GM12878 (cell line): ENCODE results near the gene PQBP1. TPM values are rescaled to one million over a fixed set of nuclear protein-coding genes. Genes with fewer than 3 reads are reported as not detected.

Experiments used
- ATAC-seq: fragments of 200-7000 bp; cut with Tn5 transposase; 3 replicates; pipeline ENCODE4 v1.9.1; 2020; ENCODE audit warnings: mild to moderate bottlenecking, moderate library complexity
- BruUV-seq: library from RNA; stranded (reverse); fragments of 400-500 nt; replicated peaks from 2 replicates; lab custom pipeline; 2021; lab: Mats Ljungman, UMichigan
- CTCF ChIA-PET: fragments of 300-600 bp; sonication (Branson Sonifier 250); formaldehyde crosslinking; extraction: SDS; loops from one replicate; lab custom pipeline; 2021; ENCODE audit warnings: inconsistent platforms; lab: Yijun Ruan, JAX
- POLR2A ChIA-PET: fragments of 350-600 bp; formaldehyde crosslinking; extraction: SDS; loops from one replicate; lab custom pipeline; 2021; ENCODE audit warnings: inconsistent platforms; lab: Charles Lee
- RAD21 ChIA-PET: fragments of 300-600 bp; sonication (Branson Sonifier 250); formaldehyde crosslinking; loops from one replicate; lab custom pipeline; 2023; ENCODE audit warnings: antibody characterized with exemption; ENCODE audit not compliant: unreplicated experiment; lab: Charles Lee
- SMC1A ChIA-PET: fragments of 300-600 bp; sonication (Branson Sonifier 250); formaldehyde crosslinking; loops from one replicate; lab custom pipeline; 2023; ENCODE audit not compliant: unreplicated experiment, uncharacterized antibody; lab: Charles Lee
- DNase-seq: peaks from one replicate; pipeline ENCODE4 v3.0.0-alpha.2; 2011; ENCODE audit warnings: low read depth, low spot score
- FAIRE-seq: peaks from 3 replicates; lab custom pipeline; 2011; peaks lifted over from hg19 to GRCh38; lab: Jason Lieb, UNC
- H2AFZ ChIP-seq: 2 replicates; pipeline ENCODE4 v1.6.0; 2011; ENCODE audit warnings: low read depth, low read length, control low read depth; ENCODE audit not compliant: control insufficient read depth
- H3K27ac ChIP-seq: 2 replicates; pipeline ENCODE4 v1.5.1; 2011; ENCODE audit warnings: control low read depth; ENCODE audit not compliant: control insufficient read depth, insufficient read depth
- H3K27me3 ChIP-seq, 2 experiments: replicated peaks in 1 of 2; 2 replicates each; pipeline versions ENCODE4 v1.6.0 to v1.6.1; 2011; ENCODE audit warnings: low read length in 1 of 2; ENCODE audit not compliant: control insufficient read depth in 2 of 2, insufficient read depth in 2 of 2
- H3K36me3 ChIP-seq, 2 experiments: 2 replicates each; pipeline ENCODE4 v1.5.1; 2011; ENCODE audit warnings: low read length in 1 of 2; ENCODE audit not compliant: control insufficient read depth in 2 of 2, insufficient read depth in 2 of 2
- H3K4me1 ChIP-seq: 2 replicates; pipeline ENCODE4 v1.6.1; 2011; ENCODE audit warnings: mild to moderate bottlenecking, low read length, moderate library complexity, mixed read lengths; ENCODE audit not compliant: control insufficient read depth, insufficient read depth
- H3K4me2 ChIP-seq: 2 replicates; pipeline ENCODE4 v1.6.0; 2011; ENCODE audit warnings: control low read depth; ENCODE audit not compliant: control insufficient read depth, insufficient read depth
- H3K4me3 ChIP-seq: fragments of 200-600 bp; sonication (generic); 2 replicates; pipeline ENCODE4 v1.5.1; 2016
- H3K79me2 ChIP-seq: 2 replicates; pipeline ENCODE4 v1.6.0; 2011; ENCODE audit warnings: low read length; ENCODE audit not compliant: control insufficient read depth, insufficient read depth
- H3K9ac ChIP-seq: 2 replicates; pipeline ENCODE4 v1.8.0; 2011; ENCODE audit warnings: low read length, control low read depth, mixed read lengths; ENCODE audit not compliant: control insufficient read depth, insufficient read depth
- H3K9me3 ChIP-seq: replicated peaks from 3 replicates; pipeline ENCODE4 v1.5.1; 2011; ENCODE audit warnings: mild to moderate bottlenecking, low read length; ENCODE audit not compliant: control insufficient read depth, insufficient read depth
- H4K20me1 ChIP-seq: 2 replicates; pipeline ENCODE4 v1.6.0; 2011; ENCODE audit not compliant: control insufficient read depth, insufficient read depth
- CEBPB ChIP-seq, 2 experiments: fragments of 150-350 bp in 1 of 2; IDR thresholded peaks; 2 replicates each; pipeline ENCODE4 v1.6.1; 2012 to 2014; ENCODE audit warnings: low read depth in 2 of 2, low read length in 2 of 2, borderline replicate concordance in 1 of 2, inconsistent platforms in 1 of 2
- E2F8 ChIP-seq: fragments of 450-650 bp; IDR thresholded peaks from 2 replicates; pipeline ENCODE4 v1.6.1; 2018; ENCODE audit warnings: mild to moderate bottlenecking, low read depth, moderate library complexity; ENCODE audit not compliant: partially characterized antibody
- EZH2 ChIP-seq: IDR thresholded peaks from 2 replicates; pipeline ENCODE4 v1.6.1; 2012; ENCODE audit warnings: low read depth, mild to moderate bottlenecking, control low read depth, inconsistent platforms, low read length, borderline replicate concordance; ENCODE audit not compliant: control insufficient read depth
- KDM1A ChIP-seq: fragments of 200-600 bp; sonication (generic); IDR thresholded peaks from 2 replicates; pipeline ENCODE4 v1.6.1; 2016; ENCODE audit warnings: borderline replicate concordance
- MTA2 ChIP-seq: fragments of 450-650 bp; IDR thresholded peaks from 2 replicates; pipeline ENCODE4 v1.6.1; 2016; ENCODE audit warnings: low read depth, mild to moderate bottlenecking, moderate library complexity
- MXI1 ChIP-seq: fragments of 150-350 bp; IDR thresholded peaks from 2 replicates; pipeline ENCODE4 v1.6.1; 2011; ENCODE audit warnings: low read depth, mild to moderate bottlenecking, inconsistent platforms, low read length, improper control_type of control experiment
- NFXL1 ChIP-seq: fragments of 450-650 bp; IDR thresholded peaks from 2 replicates; pipeline ENCODE4 v1.6.1; 2017; ENCODE audit warnings: antibody characterized with exemption, mild to moderate bottlenecking, borderline replicate concordance
- POLR2A ChIP-seq: IDR thresholded peaks from 2 replicates; pipeline ENCODE4 v1.6.1; 2011; ENCODE audit warnings: low read depth, mild to moderate bottlenecking, low read length
- RUNX3 ChIP-seq: IDR thresholded peaks from 2 replicates; pipeline ENCODE4 v1.6.1; 2012; ENCODE audit warnings: low read length, inconsistent platforms
- SMAD1 ChIP-seq: fragments of 450-650 bp; IDR thresholded peaks from 2 replicates; pipeline ENCODE4 v1.6.1; 2018; ENCODE audit warnings: mild to moderate bottlenecking, low read depth; ENCODE audit not compliant: partially characterized antibody
- SMARCA5 ChIP-seq: fragments of 450-650 bp; IDR thresholded peaks from 2 replicates; pipeline ENCODE4 v1.6.1; 2017; ENCODE audit warnings: mild to moderate bottlenecking
- SUZ12 ChIP-seq: fragments of 200-600 bp; sonication (generic); IDR thresholded peaks from one replicate; pipeline ENCODE4 v1.6.1; 2018; ENCODE audit warnings: antibody characterized with exemption, mild to moderate bottlenecking; ENCODE audit not compliant: unreplicated experiment
- WGBS: methylation state at CpG from one replicate; pipeline ENCODE4 v1.1.6; 2016; ENCODE audit warnings: low lambda C conversion rate; ENCODE audit not compliant: insufficient replicate concordance, insufficient coverage; ENCODE audit errors: missing lambda C conversion rate; 5-methylcytosine and 5-hydroxymethylcytosine counted together
- in situ Hi-C: fragments of 300-500 bp; cut with MboI; formaldehyde crosslinking; loops from 9 replicates; pipeline ENCODE4 v1.14.3; 2018; ENCODE audit warnings: mixed read lengths
- intact Hi-C: fragments of 100-400 bp; cut with micrococcal nuclease; formaldehyde crosslinking; loops from one replicate; pipeline ENCODE4 v1.14.2; 2022; ENCODE audit not compliant: unreplicated experiment
- polyA plus RNA-seq, 11 experiments: library from polyadenylated mRNA; depleted of rRNA in 4 of 11; unstranded in 6 of 11; stranded (reverse) in 5 of 11; fragments of >200 nt; fragmentation: Nextera tagmentation in 4 of 11; fragmentation: Illumina TruSeq in 1 of 11; extraction: Ambion mirVana in 4 of 11; extraction: Trizol in 1 of 11; gene quantifications; 1 replicate in 1 of 11; 2 replicates in 10 of 11; pipeline versions ENCODE4 v1.2.1 to v1.2.3, GENCODE V29; 2011 to 2016; ENCODE audit warnings: inconsistent platforms in 2 of 11, missing spikeins in 2 of 11, low read depth in 1 of 11
- total RNA-seq, 4 experiments: library from RNA; depleted of rRNA in 3 of 4; stranded (reverse); fragments of >200 nt in 3 of 4; fragmentation: Illumina TruSeq in 1 of 4; extraction: Trizol in 1 of 4; gene quantifications; 2 replicates each; pipeline versions ENCODE4 v1.2.1 to v1.2.3, GENCODE V29; 2013 to 2021

PQBP1 gene
- total and polyA plus RNA-seq, 10 of the 15 experiments (the other 5 are each of a cell fraction or from before 2014, with no cell fraction given) = 12.5 to 74.8 (median 68.5) TPM

- intact Hi-C loops = loop anchor here (1.0 kb wide), 1 partner anchor 15 kb away; no protein-coding TSS in a partner anchor
- H3K36me3 ChIP-seq = peaks cover 0 to 5% of the 10 kb centered on the region in 2 experiments; a peak in 2 of 4 replicates
- H3K4me1 ChIP-seq = peaks cover 12% of the 10 kb centered on the region
- ATAC-seq = no peak
- RAD21 ChIA-PET = no interaction called here
- SMC1A ChIA-PET = interaction anchor here (0.7 kb wide), 1 partner anchor 13 kb away, joined by 3 read pairs; no protein-coding TSS in a partner anchor
- no peak overlapping the region for H3K4me2 ChIP-seq
- TF ChIP-seq SMAD1 = no peak
- no peak; the same call in 1 of the 2 replicates for TF ChIP-seq POLR2A
- TF ChIP-seq CEBPB (IDR thresholded peaks at IDR 0.05; ENCODE audit: borderline replicate concordance in 1 of 2, low read depth in 2 of 2, low read length in 2 of 2) = no peak
- TF ChIP-seq MXI1 = no peak
- no peak for TF ChIP-seq NFXL1
- no peak for TF ChIP-seq E2F8
- no peak for TF ChIP-seq EZH2
- no peak for TF ChIP-seq RUNX3
- no peak for TF ChIP-seq MTA2
- no peak for TF ChIP-seq SUZ12
- no peak for TF ChIP-seq KDM1A
- no peak for TF ChIP-seq SMARCA5
- TF ChIP-seq, all 136 proteins: peak for 0
- H3K4me3 ChIP-seq = no peak overlapping the region
- in situ Hi-C loops = no loop called here
- DNase-seq (no peak), FAIRE-seq (no peak)
- no peak overlapping the region for H3K9ac ChIP-seq
- no peak overlapping the region for H2AFZ ChIP-seq
- ChIA-PET CTCF (no interaction called here), POLR2A (no interaction called here)
- no peaks in the 10 kb centered on the region for H3K27me3 ChIP-seq
- BruUV-seq = no TSS peak
- no peak overlapping the region for H3K27ac ChIP-seq
- WGBS = 38% methylated on average over 5 of the region's 5 CpGs
- H4K20me1 ChIP-seq = no peaks in the 10 kb centered on the region
- H3K79me2 ChIP-seq = no peaks in the 10 kb centered on the region; the same call in 1 of the 2 replicates
- no peaks in the 10 kb centered on the region for H3K9me3 ChIP-seq
Measured at GRCh38 chrX:48924270-48924669, 26.5 kb downstream of the PQBP1 start.
